Gastrocnemius medialis (tissue), 4 donors: ENCODE data around the gene TUBB8.

Source experiments
- POLR2A ChIP-seq, 2 donors: fragments of 450-650 bp; IDR thresholded peaks; one replicate each; pipeline ENCODE4 v1.6.1; 2017; ENCODE audit warnings: antibody characterized with exemption in 2 of 2, mild to moderate bottlenecking in 2 of 2, moderate library complexity in 2 of 2
- TF ChIP-seq, protein P1 (sequence below), 5 experiments: fragments of 450-650 bp in 3 of 5; fragments of 200-600 bp in 2 of 5; sonication (generic) in 2 of 5; IDR thresholded peaks in 4 of 5; conservative IDR thresholded peaks in 1 of 5; 1 replicate in 4 of 5; 2 replicates in 1 of 5; pipeline ENCODE4 v1.5.1; 2016 to 2019; ENCODE audit warnings: antibody characterized with exemption in 5 of 5, mild to moderate bottlenecking in 3 of 5, moderate library complexity in 3 of 5

DNA sequence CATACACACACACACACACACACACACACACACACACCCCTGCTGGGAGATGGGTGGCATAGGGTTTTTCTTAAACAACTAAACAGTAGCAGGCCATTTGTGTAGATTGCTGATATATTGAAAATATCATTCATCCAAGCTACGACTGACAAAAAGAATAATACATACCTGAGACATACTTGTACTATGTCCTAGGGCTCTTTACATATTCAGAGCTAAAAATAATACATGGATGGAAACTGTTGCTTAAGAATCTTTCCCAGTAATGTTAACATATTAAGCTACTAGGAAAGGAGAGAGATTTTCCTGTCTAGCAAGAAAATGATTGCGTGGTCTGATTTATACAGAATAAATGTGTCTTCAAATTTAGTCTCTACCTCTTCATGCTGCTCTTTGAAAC is 40.2 kb upstream of the TUBB8 start:
- TF ChIP-seq, protein P1, sequence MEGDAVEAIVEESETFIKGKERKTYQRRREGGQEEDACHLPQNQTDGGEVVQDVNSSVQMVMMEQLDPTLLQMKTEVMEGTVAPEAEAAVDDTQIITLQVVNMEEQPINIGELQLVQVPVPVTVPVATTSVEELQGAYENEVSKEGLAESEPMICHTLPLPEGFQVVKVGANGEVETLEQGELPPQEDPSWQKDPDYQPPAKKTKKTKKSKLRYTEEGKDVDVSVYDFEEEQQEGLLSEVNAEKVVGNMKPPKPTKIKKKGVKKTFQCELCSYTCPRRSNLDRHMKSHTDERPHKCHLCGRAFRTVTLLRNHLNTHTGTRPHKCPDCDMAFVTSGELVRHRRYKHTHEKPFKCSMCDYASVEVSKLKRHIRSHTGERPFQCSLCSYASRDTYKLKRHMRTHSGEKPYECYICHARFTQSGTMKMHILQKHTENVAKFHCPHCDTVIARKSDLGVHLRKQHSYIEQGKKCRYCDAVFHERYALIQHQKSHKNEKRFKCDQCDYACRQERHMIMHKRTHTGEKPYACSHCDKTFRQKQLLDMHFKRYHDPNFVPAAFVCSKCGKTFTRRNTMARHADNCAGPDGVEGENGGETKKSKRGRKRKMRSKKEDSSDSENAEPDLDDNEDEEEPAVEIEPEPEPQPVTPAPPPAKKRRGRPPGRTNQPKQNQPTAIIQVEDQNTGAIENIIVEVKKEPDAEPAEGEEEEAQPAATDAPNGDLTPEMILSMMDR (IDR thresholded peaks at IDR 0.05 in 4 of 5, conservative IDR thresholded peaks at IDR 0.05 in 1 of 5): no peak
- TF ChIP-seq POLR2A (IDR thresholded peaks at IDR 0.05): no peak
